ENCODE results near the gene CCL25. TPM values are rescaled to one million over a fixed set of nuclear protein-coding genes. Genes with fewer than 3 reads are reported as not detected.
"Not testable (repeated sequence)": the region's sequence is repeated elsewhere in the genome, so short reads cannot be mapped to it uniquely, and the experiment has no call there.

CCL25 gene
- total RNA-seq, 1 donor from 2014 or later: not detected

- Histone ChIP-seq H3K36me3 (ENCODE audit: control insufficient read depth, insufficient read depth, low read length) (no peaks in the 10 kb centered on the region), H3K4me3 (ENCODE audit: low read depth, low read length) (no peak overlapping the region), H3K27me3 (ENCODE audit: control insufficient read depth, insufficient read depth, low read length) (no peaks in the 10 kb centered on the region)
- TF ChIP-seq CTCF (IDR thresholded peaks at IDR 0.05; ENCODE audit: insufficient read depth, low read length, poor library complexity, severe bottlenecking): no peak
- no peak for DNase-seq (ENCODE audit: low read depth)
Measured at GRCh38 chr19:8028951-8029491, 23.5 kb upstream of the CCL25 start.

- no peak for DNase-seq (ENCODE audit: low read depth)
- TF ChIP-seq CTCF (IDR thresholded peaks at IDR 0.05; ENCODE audit: insufficient read depth, low read length, poor library complexity, severe bottlenecking): no peak
- H3K27me3 ChIP-seq (ENCODE audit: control insufficient read depth, insufficient read depth, low read length): no peaks in the 10 kb centered on the region
- no peak overlapping the region for H3K4me3 ChIP-seq (ENCODE audit: low read depth, low read length)
- no peaks in the 10 kb centered on the region for H3K36me3 ChIP-seq (ENCODE audit: control insufficient read depth, insufficient read depth, low read length)
Measured at GRCh38 chr19:8030960-8031359, 21.6 kb upstream of the CCL25 start.

GRCh38 chr19:8033287-8034177 lies 19.0 kb upstream of the CCL25 start:
- not testable (repeated sequence) for H3K36me3 ChIP-seq (ENCODE audit: control insufficient read depth, insufficient read depth, low read length); H3K4me3 ChIP-seq (ENCODE audit: low read depth, low read length); H3K27me3 ChIP-seq (ENCODE audit: control insufficient read depth, insufficient read depth, low read length); DNase-seq (ENCODE audit: low read depth)

GRCh38 chr19:8034178-8034525 lies 18.4 kb upstream of the CCL25 start:
- DNase-seq (ENCODE audit: low read depth): no peak
- Histone ChIP-seq H3K4me3 (ENCODE audit: low read depth, low read length) (no peak overlapping the region), H3K27me3 (ENCODE audit: control insufficient read depth, insufficient read depth, low read length) (peaks cover 2% of the 10 kb centered on the region), H3K36me3 (ENCODE audit: control insufficient read depth, insufficient read depth, low read length) (no peaks in the 10 kb centered on the region)
- no peak for TF ChIP-seq CTCF (IDR thresholded peaks at IDR 0.05; ENCODE audit: insufficient read depth, low read length, poor library complexity, severe bottlenecking)

- no peak overlapping the region for H3K4me3 ChIP-seq (ENCODE audit: low read depth, low read length)
- peaks cover 2% of the 10 kb centered on the region for H3K27me3 ChIP-seq (ENCODE audit: control insufficient read depth, insufficient read depth, low read length)
- TF ChIP-seq CTCF (IDR thresholded peaks at IDR 0.05; ENCODE audit: insufficient read depth, low read length, poor library complexity, severe bottlenecking): no peak
- DNase-seq (ENCODE audit: low read depth): no peak
- no peaks in the 10 kb centered on the region for H3K36me3 ChIP-seq (ENCODE audit: control insufficient read depth, insufficient read depth, low read length)
Measured at GRCh38 chr19:8036434-8037099, 16.0 kb upstream of the CCL25 start.

GRCh38 chr19:8038815-8039214 lies 13.7 kb upstream of the CCL25 start:
- DNase-seq (ENCODE audit: low read depth): no peak
- H3K36me3 ChIP-seq (ENCODE audit: control insufficient read depth, insufficient read depth, low read length): no peaks in the 10 kb centered on the region
- peaks cover 2% of the 10 kb centered on the region for H3K27me3 ChIP-seq (ENCODE audit: control insufficient read depth, insufficient read depth, low read length)
- no peak overlapping the region for H3K4me3 ChIP-seq (ENCODE audit: low read depth, low read length)
- no peak for TF ChIP-seq CTCF (IDR thresholded peaks at IDR 0.05; ENCODE audit: insufficient read depth, low read length, poor library complexity, severe bottlenecking)
